ENCODE data around the gene DDX3X. TPM values are rescaled to one million over a fixed set of nuclear protein-coding genes. Genes with fewer than 3 reads are reported as not detected.

The DDX3X gene
- total and polyA plus RNA-seq, 2 of the 4 experiments (the other 2 are of a cell fraction) = 64.8 to 229 TPM

DNA sequence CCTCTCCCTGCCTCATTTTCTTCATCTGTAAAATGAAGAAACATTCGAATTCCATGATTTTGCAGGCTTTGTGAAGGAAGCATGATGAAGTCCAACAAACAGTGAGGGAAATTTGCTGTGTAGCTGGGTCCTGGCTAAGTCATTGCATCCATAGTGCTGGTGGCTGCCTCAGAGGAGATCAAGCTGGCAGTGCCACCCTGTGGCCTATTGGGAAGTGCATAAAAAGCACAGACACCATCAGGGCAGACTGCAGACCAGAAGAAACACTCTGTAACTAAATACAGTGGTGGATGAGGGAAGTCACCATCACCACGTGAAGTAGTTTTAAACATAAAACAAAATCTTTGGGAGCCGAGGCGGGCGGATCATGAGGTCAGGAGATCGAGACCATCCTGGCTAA lies 40.7 kb upstream of the DDX3X start:
- Histone ChIP-seq H4K8ac (ENCODE audit: low read depth in 2 of 2, low read length in 2 of 2) (no peak overlapping the region), H3K9ac (ENCODE audit: low read depth, low read length) (no peak overlapping the region), H2AK9ac (replicated peaks; ENCODE audit: low read depth, low read length, poor library complexity) (no peak overlapping the region), H3K4me1 (ENCODE audit: control insufficient read depth, insufficient read depth, low read length) (no peaks in the 10 kb centered on the region), H3K18ac (ENCODE audit: low read depth, low read length) (no peak overlapping the region), H3K4me2 (ENCODE audit: low read depth, low read length) (no peak overlapping the region), H3K9me1 (ENCODE audit: insufficient read depth, low read length) (no peaks in the 10 kb centered on the region), H3K23ac (ENCODE audit: low read depth, low read length) (no peak overlapping the region), H2BK5ac (ENCODE audit: low read depth, low read length, poor library complexity, severe bottlenecking) (no peak overlapping the region), H3K27ac (ENCODE audit: insufficient read depth, low read length) (no peak overlapping the region), H3K36me3 (ENCODE audit: control insufficient read depth, insufficient read depth, low read length) (no peaks in the 10 kb centered on the region), H2AFZ (replicated peaks; ENCODE audit: low read length, poor library complexity) (no peak overlapping the region), H3K14ac (replicated peaks; ENCODE audit: low read depth, low read length) (no peak overlapping the region), H3K56ac (ENCODE audit: extremely low read depth, insufficient read depth, low read length) (no peak overlapping the region), H4K91ac (ENCODE audit: insufficient read depth, low read depth, low read length) (no peak overlapping the region), H3K9me3 (ENCODE audit: control insufficient read depth, insufficient read depth, low read length) (peaks cover 3% of the 10 kb centered on the region), H3K79me1 (ENCODE audit: low read depth in 1 of 2, low read length in 2 of 2) (no peaks in the 10 kb centered on the region), H2BK15ac (ENCODE audit: low read depth, low read length) (no peak overlapping the region), H2BK120ac (ENCODE audit: low read depth, low read length) (no peak overlapping the region), H2AK5ac (ENCODE audit: low read depth, low read length) (no peak overlapping the region), H4K20me1 (ENCODE audit: insufficient read depth, low read length) (no peaks in the 10 kb centered on the region), H3K4ac (ENCODE audit: low read depth, low read length) (no peak overlapping the region), H2BK20ac (ENCODE audit: low read depth, low read length) (no peak overlapping the region), H4K5ac (ENCODE audit: low read depth, low read length) (no peak overlapping the region), H3K27me3 (ENCODE audit: control insufficient read depth, insufficient read depth, low read length) (peaks cover 8% of the 10 kb centered on the region; the same call in 1 of the 2 replicates), H3K4me3 (ENCODE audit: insufficient read depth, low read depth, low read length) (no peak overlapping the region)
- ChIA-PET CTCF (no interaction called here), POLR2A (ENCODE audit: unreplicated experiment) (no interaction called here)
- TF ChIP-seq, protein P1, sequence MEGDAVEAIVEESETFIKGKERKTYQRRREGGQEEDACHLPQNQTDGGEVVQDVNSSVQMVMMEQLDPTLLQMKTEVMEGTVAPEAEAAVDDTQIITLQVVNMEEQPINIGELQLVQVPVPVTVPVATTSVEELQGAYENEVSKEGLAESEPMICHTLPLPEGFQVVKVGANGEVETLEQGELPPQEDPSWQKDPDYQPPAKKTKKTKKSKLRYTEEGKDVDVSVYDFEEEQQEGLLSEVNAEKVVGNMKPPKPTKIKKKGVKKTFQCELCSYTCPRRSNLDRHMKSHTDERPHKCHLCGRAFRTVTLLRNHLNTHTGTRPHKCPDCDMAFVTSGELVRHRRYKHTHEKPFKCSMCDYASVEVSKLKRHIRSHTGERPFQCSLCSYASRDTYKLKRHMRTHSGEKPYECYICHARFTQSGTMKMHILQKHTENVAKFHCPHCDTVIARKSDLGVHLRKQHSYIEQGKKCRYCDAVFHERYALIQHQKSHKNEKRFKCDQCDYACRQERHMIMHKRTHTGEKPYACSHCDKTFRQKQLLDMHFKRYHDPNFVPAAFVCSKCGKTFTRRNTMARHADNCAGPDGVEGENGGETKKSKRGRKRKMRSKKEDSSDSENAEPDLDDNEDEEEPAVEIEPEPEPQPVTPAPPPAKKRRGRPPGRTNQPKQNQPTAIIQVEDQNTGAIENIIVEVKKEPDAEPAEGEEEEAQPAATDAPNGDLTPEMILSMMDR (conservative IDR thresholded peaks at IDR 0.05; ENCODE audit: low read depth, low read length) = 0 out of 2 replicates have a peak, but pooled peaks have one; percentile 13
- TF ChIP-seq CHD1 (IDR thresholded peaks at IDR 0.05; ENCODE audit: low read depth, low read length) (no peak), RAD21 (IDR thresholded peaks at IDR 0.05; ENCODE audit: low read length) (peak; percentile 13; the same call in 1 of the 2 replicates)
- intact Hi-C loops (cut with micrococcal nuclease) (no loop called here), dilution Hi-C loops (cut with HindIII; ENCODE audit: low sequenced_read_pairs, unreplicated experiment) (no loop called here), in situ Hi-C loops (cut with MboI; ENCODE audit: low sequenced_read_pairs) (loop anchor here (25.0 kb wide), 1 partner anchor 469 kb away; no protein-coding TSS in a partner anchor)
- no CpG with 5 or more reads among the region's 6 CpGs for WGBS, 2 experiments (ENCODE audit: extremely low coverage in 2 of 2, insufficient read length in 1 of 2)
- ATAC-seq (ENCODE audit: low read depth) = peak; percentile 62
- no peak for DNase-seq
- no TSS peak for BruUV-seq (replicated peaks)

All from IMR-90 (cell line).